22Rv1 (cell line): ENCODE measurements around the gene CLCA4.

Source experiments
- CTCF ChIP-seq: fragments of 450-650 bp; IDR thresholded peaks from 2 replicates; pipeline ENCODE4 v1.5.1; 2017; ENCODE audit warnings: mild to moderate bottlenecking
- ZFX ChIP-seq: fragments of 450-650 bp; IDR thresholded peaks from 2 replicates; pipeline ENCODE4 v1.6.1; 2017; ENCODE audit warnings: antibody characterized with exemption, borderline replicate concordance

GRCh38 chr1:86499987-86500593, 46.8 kb upstream of the CLCA4 start:
- TF ChIP-seq CTCF (peak; percentile 97), ZFX (no peak)
